Stromal cell of bone marrow (primary cell): ENCODE data around the gene AP1B1.
"Not testable (repeated sequence)": the region's sequence is repeated elsewhere in the genome, so short reads cannot be mapped to it uniquely, and the experiment has no call there.

Experiments
- DNase-seq: peaks from one replicate; pipeline ENCODE4 v3.0.0-alpha.2; 2012; ENCODE audit warnings: low read depth

AP1B1 gene

DNA sequence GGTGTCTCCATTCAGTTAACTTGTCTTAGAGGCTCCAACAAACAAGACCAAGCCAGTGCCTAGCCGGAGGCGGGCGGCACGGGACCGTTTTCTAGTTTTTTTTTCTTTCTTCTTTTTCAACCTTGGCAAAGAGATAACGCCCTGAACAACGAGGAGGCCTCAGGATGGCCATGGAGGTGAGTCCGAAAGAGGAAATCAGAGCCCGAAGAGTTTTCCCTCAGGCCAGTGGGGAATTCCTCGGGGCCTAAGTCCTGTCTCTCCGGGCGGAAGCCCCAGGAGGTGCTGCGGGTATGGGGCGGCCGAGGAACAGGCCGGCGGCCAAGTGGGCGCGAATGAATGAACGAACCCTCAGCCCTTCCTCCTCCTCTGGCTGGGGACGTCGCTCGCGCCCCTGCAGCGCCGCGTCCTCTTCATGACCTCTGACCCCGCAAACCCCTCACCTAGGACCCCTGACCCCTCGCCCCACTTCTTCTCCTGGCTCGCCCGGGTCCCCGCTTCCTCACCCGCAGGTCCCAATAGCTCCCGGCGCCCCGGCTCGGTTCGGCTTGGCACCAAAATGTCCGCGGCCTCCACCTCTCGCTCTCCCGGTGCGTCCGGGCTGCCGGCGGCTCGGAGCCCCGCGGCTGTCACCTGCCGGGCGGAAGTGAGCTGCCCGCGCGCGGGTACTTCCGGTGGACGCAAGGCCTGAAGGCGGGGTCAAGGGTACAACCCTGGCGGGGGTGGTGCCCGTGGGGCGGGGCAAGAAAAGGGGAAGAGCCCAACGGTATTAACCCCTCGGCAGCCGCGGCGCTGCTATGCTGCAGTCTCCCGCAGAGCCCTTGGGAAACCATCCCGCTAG is at the start of gene AP1B1:
Gene AP1B1, minus strand, starts transcription at position 650 of the 838 bp plus-strand sequence. CDS start 21,327 bp downstream, outside the sequence.
- peak; percentile 70 for DNase-seq

- DNase-seq, result no peak
These were observed 47.1 kb upstream of the AP1B1 start for GRCh38 chr22:29435236-29436136.

- DNase-seq, result no peak
These were observed 45.9 kb upstream of the AP1B1 start for GRCh38 chr22:29434288-29434687.

DNA sequence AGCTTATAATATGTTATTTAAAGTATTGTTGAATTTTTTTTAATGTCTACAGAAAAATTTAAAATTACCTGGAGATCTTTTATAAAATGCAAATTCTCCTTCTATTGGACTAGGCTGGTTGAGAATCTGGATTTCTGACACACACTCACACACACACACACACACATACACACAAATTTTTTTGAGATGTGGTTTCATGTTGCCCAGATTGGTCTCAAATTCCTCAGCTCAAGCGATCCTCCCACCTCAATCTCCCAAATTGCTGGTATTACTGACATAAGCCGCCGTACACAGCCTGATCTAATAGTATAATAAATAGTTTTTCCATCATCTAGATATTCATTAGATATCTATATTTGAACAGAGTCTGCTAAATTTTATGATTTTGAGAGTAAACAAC is 45.5 kb upstream of the AP1B1 start:
- no peak for DNase-seq

DNA sequence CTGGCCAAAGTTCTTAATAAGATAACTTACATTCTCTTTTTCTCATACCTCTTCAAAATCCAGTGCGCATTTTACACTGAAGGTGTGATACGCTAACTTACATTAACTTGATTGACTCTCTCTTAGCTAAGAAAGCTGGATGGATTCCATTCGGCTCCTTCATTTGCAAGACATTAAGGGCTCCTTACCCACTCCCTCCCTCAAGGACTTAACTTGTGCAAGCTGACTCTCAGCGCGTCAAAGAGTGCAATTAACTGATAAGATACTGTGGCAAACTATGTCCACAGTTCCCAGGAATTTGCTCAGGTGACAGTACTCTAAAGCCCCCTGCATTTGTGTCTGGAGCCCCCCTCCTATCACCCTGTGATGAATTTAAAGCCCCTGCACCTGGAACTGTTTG is 43.6 kb upstream of the AP1B1 start:
- DNase-seq, result no peak

GRCh38 chr22:29427176-29427760 is 38.9 kb upstream of the AP1B1 start:
- DNase-seq, result peak; percentile 18

DNA sequence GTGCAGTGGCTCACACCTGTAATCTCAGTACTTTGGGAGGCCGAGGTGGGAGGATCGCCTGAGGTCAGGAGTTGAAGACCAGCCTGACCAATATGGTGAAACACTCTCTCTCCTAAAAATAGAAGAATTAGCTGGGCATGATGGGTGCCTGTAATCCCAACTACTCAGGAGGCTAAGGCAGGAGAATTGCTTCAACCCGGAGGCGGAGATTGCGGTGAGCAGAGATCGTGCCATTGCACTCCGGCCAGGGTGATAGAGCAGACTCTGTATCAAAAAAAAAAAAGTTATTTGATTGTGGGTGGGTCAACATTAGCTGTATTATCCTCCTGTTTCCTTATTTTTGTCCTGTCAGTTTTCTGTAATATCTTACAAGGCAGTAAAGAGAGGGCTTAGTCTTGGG is 38.1 kb upstream of the AP1B1 start:
- DNase-seq, result no peak

DNA sequence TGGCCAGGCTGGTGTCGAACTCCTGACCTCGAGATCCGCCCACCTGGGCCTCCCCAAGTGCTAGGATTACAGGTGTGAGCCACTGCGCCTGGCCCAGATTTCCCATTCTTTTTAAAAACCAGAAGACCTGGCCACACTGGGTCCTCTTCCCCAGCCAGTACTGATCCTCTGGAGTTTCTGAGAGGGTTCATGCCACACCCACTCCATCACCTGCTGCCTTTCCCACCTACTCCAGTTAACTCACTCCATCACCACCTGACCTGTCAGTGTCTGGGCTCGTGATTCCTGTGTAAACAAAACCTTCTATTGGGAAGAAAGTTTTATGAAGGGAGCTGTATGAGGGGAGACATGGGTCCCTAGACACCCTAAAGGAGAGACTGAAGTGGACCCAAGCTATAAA is 30.3 kb upstream of the AP1B1 start:
- not testable (repeated sequence) for DNase-seq

DNA sequence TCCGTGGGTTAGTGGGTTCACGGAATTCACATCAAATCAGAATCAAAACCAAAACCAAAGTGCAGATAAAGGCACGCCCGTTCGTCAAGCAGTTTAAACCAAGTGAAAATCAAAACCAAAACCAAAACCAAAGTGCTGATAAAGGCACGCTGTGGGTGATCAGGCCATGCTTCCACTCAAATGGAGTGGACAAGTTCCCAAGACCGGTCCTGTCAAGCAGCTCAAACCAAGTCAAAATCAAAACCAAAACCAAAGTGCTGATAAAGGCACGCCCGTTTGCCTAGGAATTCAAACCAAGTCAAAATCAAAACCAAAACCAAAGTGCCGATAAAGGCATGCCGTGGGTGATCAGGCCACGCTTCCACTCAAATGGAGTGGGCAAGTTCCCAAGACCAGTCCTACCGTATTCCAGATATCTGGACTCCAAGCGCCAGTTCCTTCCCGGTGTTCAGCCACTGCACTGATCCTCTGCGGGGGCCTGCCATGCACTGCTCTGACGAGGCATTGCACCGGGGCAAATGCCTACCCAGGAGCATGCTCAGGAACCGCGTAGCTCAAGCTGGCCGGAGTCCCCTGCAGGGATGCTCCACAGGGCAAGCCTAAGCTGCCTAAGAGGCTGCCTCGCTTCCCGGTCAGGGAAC is 26.7 kb upstream of the AP1B1 start:
- DNase-seq, result peak; percentile 31

GRCh38 chr22:29412772-29413171 is 24.4 kb upstream of the AP1B1 start:
- not testable (repeated sequence) for DNase-seq

DNA sequence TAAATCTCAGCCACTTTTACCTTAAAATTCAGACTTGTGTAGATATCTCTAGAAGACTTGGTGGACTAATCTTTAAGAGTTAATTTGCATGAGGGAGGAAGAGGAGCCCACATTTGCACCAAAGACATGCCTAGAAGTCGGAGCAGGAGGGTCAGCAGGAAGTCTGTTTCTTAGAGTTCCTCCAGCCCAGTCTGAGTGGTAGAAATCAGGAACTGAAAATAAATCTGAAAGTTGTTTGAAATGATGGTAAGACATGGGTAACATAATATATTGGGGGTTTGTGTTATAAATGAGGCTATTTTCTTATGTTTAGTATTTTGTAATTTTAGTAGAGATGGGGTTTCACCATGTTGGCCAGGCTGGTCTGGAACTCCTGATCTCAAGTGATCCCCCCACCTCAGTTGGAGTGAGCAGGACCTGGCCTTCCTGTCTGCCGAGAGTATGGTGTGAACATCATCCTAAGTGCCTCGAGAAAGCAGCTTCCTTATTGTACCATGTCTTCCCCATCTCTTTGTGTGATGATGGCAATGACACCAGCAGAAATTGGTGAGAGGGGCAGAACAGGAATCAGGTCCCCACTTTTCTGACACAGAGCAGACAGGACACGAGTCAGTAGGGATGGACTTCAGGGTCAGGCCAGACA is 23.3 kb upstream of the AP1B1 start:
- not testable (repeated sequence) for DNase-seq

DNA sequence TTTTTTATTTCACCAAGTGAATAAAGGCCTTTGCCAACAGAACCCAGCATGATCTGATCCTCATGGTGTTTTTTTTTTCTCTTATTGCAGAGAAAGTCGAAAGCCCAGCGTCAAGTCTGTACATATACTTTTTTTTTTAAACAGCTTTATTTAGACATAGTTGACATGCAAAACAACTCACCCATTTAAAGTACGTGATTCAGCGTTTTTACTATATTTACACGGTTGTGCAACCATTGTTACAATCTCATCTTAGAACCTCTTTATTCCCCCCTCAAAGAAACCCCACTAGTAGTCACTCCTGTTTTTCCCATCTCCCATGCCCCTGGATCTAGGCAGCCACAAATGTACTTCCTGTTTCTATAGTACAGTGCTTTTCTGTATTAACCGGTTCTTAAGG is 20.6 kb upstream of the AP1B1 start:
- DNase-seq, result no peak

DNA sequence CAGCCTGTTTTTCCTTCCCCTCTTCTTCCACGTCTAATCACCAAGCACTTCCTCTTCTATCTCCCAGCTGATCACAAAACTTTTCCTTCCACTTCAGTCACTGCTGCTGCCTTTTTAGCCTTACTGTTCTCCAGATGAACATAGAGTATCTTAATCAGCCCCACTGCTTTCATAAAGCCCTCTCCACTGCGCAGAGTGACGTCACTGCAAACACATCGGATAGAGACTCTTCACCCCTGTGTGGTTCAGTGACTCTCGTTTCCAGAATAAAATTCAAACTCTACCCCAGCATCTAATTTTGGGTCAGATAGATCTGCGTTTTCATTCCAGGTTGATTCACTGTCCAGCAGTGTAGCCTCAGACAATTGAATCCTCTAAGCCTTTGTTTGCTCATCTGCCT is 13.2 kb upstream of the AP1B1 start:
- DNase-seq, result not testable (repeated sequence)

DNA sequence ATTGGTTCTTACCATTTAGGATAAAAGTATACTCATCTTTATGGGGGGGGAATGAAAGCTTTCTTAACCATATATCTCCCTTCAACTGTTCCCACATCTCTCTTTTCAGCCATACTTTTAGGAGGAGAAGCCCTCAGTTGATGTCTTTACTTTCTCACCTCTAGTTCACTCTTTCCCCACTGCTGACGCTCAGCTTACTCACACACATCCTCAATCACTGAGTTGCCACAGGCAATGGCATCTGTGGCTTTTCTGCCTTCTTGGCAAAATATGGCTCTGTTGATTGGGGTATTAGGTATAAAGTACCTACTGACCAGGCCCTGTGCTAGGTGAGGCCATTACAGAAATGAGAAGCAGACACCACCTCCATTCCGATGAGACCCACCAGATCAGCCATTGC is 12.2 kb upstream of the AP1B1 start:
- no peak for DNase-seq

GRCh38 chr22:29397791-29398190 is 9.4 kb upstream of the AP1B1 start:
- DNase-seq, result no peak

GRCh38 chr22:29396126-29396525 is 7.8 kb upstream of the AP1B1 start:
- no peak for DNase-seq

DNA sequence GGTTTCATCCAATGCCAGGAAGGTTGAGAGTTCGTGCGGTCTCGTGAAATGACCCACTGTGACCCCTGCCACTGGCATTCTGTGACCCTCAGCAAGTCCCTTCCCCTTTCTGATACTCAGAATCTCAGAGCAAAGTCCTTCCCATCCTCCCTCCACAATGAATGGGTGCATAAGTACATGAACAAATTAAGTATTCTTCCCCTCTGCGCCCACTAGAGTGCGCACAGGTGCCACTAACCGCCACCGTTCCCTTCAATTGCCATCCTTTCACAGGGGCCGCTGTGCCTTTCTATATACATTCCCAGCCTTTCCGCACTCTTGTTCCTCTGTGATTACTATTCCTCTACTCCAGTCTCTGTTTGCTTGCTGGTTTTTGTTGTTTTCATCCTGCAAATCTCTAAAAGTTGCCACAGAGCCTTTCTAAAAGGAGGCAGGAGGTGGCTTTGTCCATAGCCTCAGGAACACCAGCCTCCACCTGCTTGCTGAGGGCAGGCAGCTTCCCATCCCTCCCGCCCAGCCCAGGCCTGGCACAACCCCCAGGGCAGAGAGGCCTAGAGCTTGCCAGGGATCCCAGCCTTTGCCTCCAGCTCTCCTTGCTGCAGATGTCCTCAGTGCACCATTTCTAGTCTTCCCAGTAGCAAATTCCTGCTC is 6.7 kb upstream of the AP1B1 start:
- DNase-seq, result peak; percentile 52

GRCh38 chr22:29393019-29393608 is 4.7 kb upstream of the AP1B1 start:
- no peak for DNase-seq

DNA sequence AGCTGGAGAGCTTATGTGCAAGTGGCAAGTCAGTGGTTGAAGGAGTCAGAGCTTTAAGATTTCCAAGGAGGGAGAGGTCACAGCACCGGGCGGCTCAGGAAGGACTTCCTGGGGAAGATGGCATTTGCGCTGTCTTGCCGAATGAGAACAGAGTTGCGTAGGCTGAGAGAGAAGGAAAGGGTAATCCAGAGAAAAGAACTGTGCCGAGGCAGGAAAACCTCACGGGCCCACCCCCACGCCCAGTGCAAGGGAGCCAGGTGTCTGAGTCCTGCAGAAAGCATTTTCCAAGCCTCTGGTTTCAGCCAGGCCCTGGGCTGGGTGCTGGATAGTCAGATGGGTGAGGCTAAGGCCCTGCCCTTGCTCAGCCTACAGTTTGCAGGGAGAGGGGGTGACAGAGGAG is 3.2 kb upstream of the AP1B1 start:
- no peak for DNase-seq

- no peak for DNase-seq
These were observed 1.9 kb upstream of the AP1B1 start for GRCh38 chr22:29390270-29390669.

DNA sequence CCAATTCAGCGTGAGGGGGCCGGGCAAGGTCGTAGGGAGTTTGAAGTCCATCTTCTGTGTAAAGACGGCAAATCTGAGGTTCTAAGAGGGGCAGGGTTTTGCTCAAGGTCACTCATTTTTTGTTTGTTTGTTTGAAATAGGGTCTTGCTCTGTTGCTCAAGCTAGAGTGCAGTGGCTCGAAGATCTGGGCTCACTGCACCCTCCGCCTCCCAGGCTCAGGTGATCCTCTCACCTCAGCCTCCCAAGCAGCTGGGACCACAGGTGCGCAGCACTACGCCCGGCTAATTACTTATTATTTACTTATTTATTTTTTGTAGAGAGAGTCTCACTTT is 355 bp upstream of the AP1B1 start:
- DNase-seq, result no peak
